Measurements from ENCODE around the gene ZNF318.

- TF ChIP-seq GATA2 (IDR thresholded peaks at IDR 0.05; ENCODE audit: low read depth, low read length) (no peak), GATA3 (IDR thresholded peaks at IDR 0.05; ENCODE audit: low read depth, low read length) (no peak)
Measured at GRCh38 chr6:43318011-43318410, 51.4 kb downstream of the ZNF318 start.
